GM23338 (cell line): ENCODE results near the gene DPP9. TPM values are rescaled to one million over a fixed set of nuclear protein-coding genes. Genes with fewer than 3 reads are reported as not detected.

ENCODE experiments used
- ATAC-seq: fragments of 200-7000 bp; cut with Tn5 transposase; 3 replicates; pipeline ENCODE4 v1.9.1; 2020
- DNase-seq: peaks from one replicate; pipeline ENCODE4 v3.0.0-alpha.2; 2015; ENCODE audit warnings: low spot score
- H2AFZ ChIP-seq: fragments of 200-600 bp; sonication (generic); 2 replicates; pipeline ENCODE4 v1.8.0; 2016; ENCODE audit warnings: antibody characterized with exemption, mild to moderate bottlenecking, moderate library complexity
- H3F3A ChIP-seq: fragments of 200-600 bp; sonication (generic); replicated peaks from 2 replicates; pipeline ENCODE4 v1.8.0; 2017; ENCODE audit warnings: antibody characterized with exemption, mixed run types, low read depth
- H3K27ac ChIP-seq: fragments of 200-600 bp; sonication (generic); 2 replicates; pipeline ENCODE4 v1.6.1; 2016; ENCODE audit warnings: low read depth
- H3K27me3 ChIP-seq: fragments of 200-600 bp; sonication (generic); 2 replicates; pipeline ENCODE4 v1.8.0; 2016; ENCODE audit warnings: mild to moderate bottlenecking, mixed run types, moderate library complexity; ENCODE audit not compliant: insufficient read depth
- H3K36me3 ChIP-seq: fragments of 200-600 bp; sonication (generic); 2 replicates; pipeline ENCODE4 v1.8.0; 2016; ENCODE audit warnings: mild to moderate bottlenecking; ENCODE audit not compliant: insufficient read depth
- H3K4me1 ChIP-seq: fragments of 200-600 bp; sonication (generic); 2 replicates; pipeline ENCODE4 v1.8.0; 2016; ENCODE audit warnings: mild to moderate bottlenecking, moderate library complexity; ENCODE audit not compliant: insufficient read depth
- H3K4me2 ChIP-seq: fragments of 200-600 bp; sonication (generic); 2 replicates; pipeline ENCODE4 v1.7.1; 2017; ENCODE audit warnings: mixed run types
- H3K4me3 ChIP-seq: fragments of 200-600 bp; sonication (generic); 2 replicates; pipeline ENCODE4 v1.6.1; 2016; ENCODE audit warnings: mixed run types
- H3K79me2 ChIP-seq: fragments of 200-600 bp; sonication (generic); replicated peaks from 2 replicates; pipeline ENCODE4 v1.8.0; 2017; ENCODE audit warnings: mild to moderate bottlenecking; ENCODE audit not compliant: insufficient read depth
- H3K9me2 ChIP-seq: fragments of 200-600 bp; sonication (generic); 2 replicates; pipeline ENCODE4 v1.8.0; 2017; ENCODE audit not compliant: insufficient read depth
- H4K20me1 ChIP-seq: fragments of 200-600 bp; sonication (generic); replicated peaks from 2 replicates; pipeline ENCODE4 v1.8.0; 2017; ENCODE audit warnings: mild to moderate bottlenecking; ENCODE audit not compliant: insufficient read depth
- H3K27ac Mint-ChIP-seq: 2 replicates; pipeline ENCODE4 v1.8.0; 2020; ENCODE audit warnings: inconsistent platforms, mild to moderate bottlenecking, moderate library complexity, mixed read lengths
- H3K27me3 Mint-ChIP-seq: 3 replicates; pipeline ENCODE4 v1.8.0; 2022; ENCODE audit warnings: low read depth, mild to moderate bottlenecking, moderate library complexity, mixed read lengths, inconsistent platforms; ENCODE audit not compliant: insufficient read depth, poor library complexity
- H3K36me3 Mint-ChIP-seq: 3 replicates; pipeline ENCODE4 v1.8.0; 2021; ENCODE audit warnings: low read depth, mild to moderate bottlenecking, inconsistent platforms, moderate library complexity, mixed read lengths
- H3K4me1 Mint-ChIP-seq: 3 replicates; pipeline ENCODE4 v1.8.0; 2020; ENCODE audit warnings: mild to moderate bottlenecking, inconsistent platforms, mixed read lengths
- H3K4me3 Mint-ChIP-seq: 3 replicates; pipeline ENCODE4 v1.8.0; 2021; ENCODE audit warnings: moderate library complexity, mild to moderate bottlenecking, inconsistent platforms, mixed read lengths
- H3K9me3 Mint-ChIP-seq: 3 replicates; pipeline ENCODE4 v1.8.0; 2020; ENCODE audit warnings: moderate library complexity, mild to moderate bottlenecking, inconsistent platforms, mixed read lengths
- CREB1 ChIP-seq: fragments of 250-450 bp; sonication (Bioruptor Pico); IDR thresholded peaks from 2 replicates; pipeline ENCODE4 v1.5.0; 2020; ENCODE audit warnings: low read depth, mild to moderate bottlenecking, moderate library complexity
- CTCF ChIP-seq, 2 experiments: fragments of 200-600 bp in 1 of 2; sonication (generic) in 1 of 2; conservative IDR thresholded peaks; 2 replicates each; pipeline versions ENCODE4 v1.5.1 to v1.6.1; 2016 to 2017; ENCODE audit warnings: antibody characterized with exemption in 2 of 2, low read depth in 2 of 2, mild to moderate bottlenecking in 2 of 2, moderate library complexity in 1 of 2
- ETS1 ChIP-seq: IDR thresholded peaks from 2 replicates; pipeline ENCODE4 v1.6.1; 2016; ENCODE audit warnings: antibody characterized with exemption
- EZH2 ChIP-seq: fragments of 200-600 bp; sonication (generic); IDR thresholded peaks from one replicate; pipeline ENCODE4 v1.8.0; 2017; ENCODE audit warnings: antibody characterized with exemption, mild to moderate bottlenecking, low read depth; ENCODE audit not compliant: unreplicated experiment
- EZH2phosphoT487 ChIP-seq: fragments of 200-600 bp; sonication (generic); IDR thresholded peaks from one replicate; pipeline ENCODE4 v1.8.1; 2018; ENCODE audit warnings: antibody characterized with exemption; ENCODE audit not compliant: unreplicated experiment
- JUNB ChIP-seq: IDR thresholded peaks from one replicate; pipeline ENCODE4 v1.6.1; 2016; ENCODE audit warnings: antibody characterized with exemption; ENCODE audit not compliant: unreplicated experiment
- NANOG ChIP-seq: IDR thresholded peaks from 2 replicates; pipeline ENCODE4 v1.6.1; 2016; ENCODE audit warnings: antibody characterized with exemption, borderline replicate concordance
- POLR2AphosphoS5 ChIP-seq: IDR thresholded peaks from 2 replicates; pipeline ENCODE4 v1.6.1; 2016; ENCODE audit warnings: antibody characterized with exemption, low read depth
- REST ChIP-seq: IDR thresholded peaks from one replicate; pipeline ENCODE4 v1.6.1; 2018; ENCODE audit warnings: antibody characterized with exemption; ENCODE audit not compliant: unreplicated experiment
- STAT1 ChIP-seq: IDR thresholded peaks from one replicate; pipeline ENCODE4 v1.6.1; 2016; ENCODE audit warnings: antibody characterized with exemption; ENCODE audit not compliant: unreplicated experiment
- ZNF114 ChIP-seq: fragments of 250-450 bp; sonication (Bioruptor Pico); IDR thresholded peaks from 2 replicates; pipeline ENCODE4 v1.5.0; 2020; ENCODE audit warnings: mild to moderate bottlenecking, moderate library complexity
- ZNF331 ChIP-seq: fragments of 250-450 bp; sonication (Bioruptor Pico); IDR thresholded peaks from 2 replicates; pipeline ENCODE4 v1.5.0; 2020; ENCODE audit warnings: low read depth, mild to moderate bottlenecking, moderate library complexity
- polyA plus RNA-seq: library from polyadenylated mRNA; unstranded; fragments of >200 nt; fragmentation: Nextera tagmentation; extraction: Ambion mirVana; gene quantifications from 2 replicates; pipeline ENCODE4 v1.2.1, GENCODE V29; 2016
- total RNA-seq: library from RNA; depleted of rRNA; stranded (reverse); fragments of >200 nt; shearing (Covaris generic); gene quantifications from 2 replicates; pipeline ENCODE4 v1.2.3, GENCODE V29; 2014
- TF ChIP-seq, protein P1 (sequence below): fragments of 250-450 bp; sonication (Bioruptor Pico); IDR thresholded peaks from 2 replicates; pipeline ENCODE4 v1.5.0; 2020; ENCODE audit warnings: mild to moderate bottlenecking, moderate library complexity

The DPP9 gene
- total and polyA plus RNA-seq, 2 experiments from 2014 or later: 19.5 to 49.2 TPM

GRCh38 chr19:4748185-4748584 lies 24.5 kb upstream of the DPP9 start:
- no peak overlapping the region for H2AFZ ChIP-seq
- no peaks in the 10 kb centered on the region for H3K27me3 ChIP-seq
- TF ChIP-seq EZH2: no peak
- no peak for TF ChIP-seq ETS1
- no peak for TF ChIP-seq ZNF114 (CRISPR knock-in tag)
- TF ChIP-seq EZH2phosphoT487: no peak
- TF ChIP-seq CREB1: no peak
- TF ChIP-seq NANOG: no peak
- TF ChIP-seq, protein P1, sequence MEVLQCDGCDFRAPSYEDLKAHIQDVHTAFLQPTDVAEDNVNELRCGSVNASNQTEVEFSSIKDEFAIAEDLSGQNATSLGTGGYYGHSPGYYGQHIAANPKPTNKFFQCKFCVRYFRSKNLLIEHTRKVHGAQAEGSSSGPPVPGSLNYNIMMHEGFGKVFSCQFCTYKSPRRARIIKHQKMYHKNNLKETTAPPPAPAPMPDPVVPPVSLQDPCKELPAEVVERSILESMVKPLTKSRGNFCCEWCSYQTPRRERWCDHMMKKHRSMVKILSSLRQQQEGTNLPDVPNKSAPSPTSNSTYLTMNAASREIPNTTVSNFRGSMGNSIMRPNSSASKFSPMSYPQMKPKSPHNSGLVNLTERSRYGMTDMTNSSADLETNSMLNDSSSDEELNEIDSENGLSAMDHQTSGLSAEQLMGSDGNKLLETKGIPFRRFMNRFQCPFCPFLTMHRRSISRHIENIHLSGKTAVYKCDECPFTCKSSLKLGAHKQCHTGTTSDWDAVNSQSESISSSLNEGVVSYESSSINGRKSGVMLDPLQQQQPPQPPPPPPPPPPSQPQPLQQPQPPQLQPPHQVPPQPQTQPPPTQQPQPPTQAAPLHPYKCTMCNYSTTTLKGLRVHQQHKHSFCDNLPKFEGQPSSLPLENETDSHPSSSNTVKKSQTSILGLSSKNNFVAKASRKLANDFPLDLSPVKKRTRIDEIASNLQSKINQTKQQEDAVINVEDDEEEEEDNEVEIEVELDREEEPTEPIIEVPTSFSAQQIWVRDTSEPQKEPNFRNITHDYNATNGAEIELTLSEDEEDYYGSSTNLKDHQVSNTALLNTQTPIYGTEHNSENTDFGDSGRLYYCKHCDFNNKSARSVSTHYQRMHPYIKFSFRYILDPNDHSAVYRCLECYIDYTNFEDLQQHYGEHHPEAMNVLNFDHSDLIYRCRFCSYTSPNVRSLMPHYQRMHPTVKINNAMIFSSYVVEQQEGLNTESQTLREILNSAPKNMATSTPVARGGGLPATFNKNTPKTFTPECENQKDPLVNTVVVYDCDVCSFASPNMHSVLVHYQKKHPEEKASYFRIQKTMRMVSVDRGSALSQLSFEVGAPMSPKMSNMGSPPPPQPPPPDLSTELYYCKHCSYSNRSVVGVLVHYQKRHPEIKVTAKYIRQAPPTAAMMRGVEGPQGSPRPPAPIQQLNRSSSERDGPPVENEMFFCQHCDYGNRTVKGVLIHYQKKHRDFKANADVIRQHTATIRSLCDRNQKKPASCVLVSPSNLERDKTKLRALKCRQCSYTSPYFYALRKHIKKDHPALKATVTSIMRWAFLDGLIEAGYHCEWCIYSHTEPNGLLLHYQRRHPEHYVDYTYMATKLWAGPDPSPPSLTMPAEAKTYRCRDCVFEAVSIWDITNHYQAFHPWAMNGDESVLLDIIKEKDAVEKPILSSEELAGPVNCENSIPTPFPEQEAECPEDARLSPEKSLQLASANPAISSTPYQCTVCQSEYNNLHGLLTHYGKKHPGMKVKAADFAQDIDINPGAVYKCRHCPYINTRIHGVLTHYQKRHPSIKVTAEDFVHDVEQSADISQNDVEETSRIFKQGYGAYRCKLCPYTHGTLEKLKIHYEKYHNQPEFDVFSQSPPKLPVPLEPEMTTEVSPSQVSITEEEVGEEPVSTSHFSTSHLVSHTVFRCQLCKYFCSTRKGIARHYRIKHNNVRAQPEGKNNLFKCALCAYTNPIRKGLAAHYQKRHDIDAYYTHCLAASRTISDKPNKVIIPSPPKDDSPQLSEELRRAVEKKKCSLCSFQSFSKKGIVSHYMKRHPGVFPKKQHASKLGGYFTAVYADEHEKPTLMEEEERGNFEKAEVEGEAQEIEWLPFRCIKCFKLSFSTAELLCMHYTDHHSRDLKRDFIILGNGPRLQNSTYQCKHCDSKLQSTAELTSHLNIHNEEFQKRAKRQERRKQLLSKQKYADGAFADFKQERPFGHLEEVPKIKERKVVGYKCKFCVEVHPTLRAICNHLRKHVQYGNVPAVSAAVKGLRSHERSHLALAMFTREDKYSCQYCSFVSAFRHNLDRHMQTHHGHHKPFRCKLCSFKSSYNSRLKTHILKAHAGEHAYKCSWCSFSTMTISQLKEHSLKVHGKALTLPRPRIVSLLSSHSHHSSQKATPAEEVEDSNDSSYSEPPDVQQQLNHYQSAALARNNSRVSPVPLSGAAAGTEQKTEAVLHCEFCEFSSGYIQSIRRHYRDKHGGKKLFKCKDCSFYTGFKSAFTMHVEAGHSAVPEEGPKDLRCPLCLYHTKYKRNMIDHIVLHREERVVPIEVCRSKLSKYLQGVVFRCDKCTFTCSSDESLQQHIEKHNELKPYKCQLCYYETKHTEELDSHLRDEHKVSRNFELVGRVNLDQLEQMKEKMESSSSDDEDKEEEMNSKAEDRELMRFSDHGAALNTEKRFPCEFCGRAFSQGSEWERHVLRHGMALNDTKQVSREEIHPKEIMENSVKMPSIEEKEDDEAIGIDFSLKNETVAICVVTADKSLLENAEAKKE (CRISPR knock-in tag): no peak
- TF ChIP-seq POLR2AphosphoS5: no peak
- TF ChIP-seq CTCF (conservative IDR thresholded peaks at IDR 0.05; ENCODE audit: low read depth in 2 of 2): no peak
- no peak for TF ChIP-seq REST
- no peak for TF ChIP-seq STAT1
- no peak for TF ChIP-seq ZNF331 (CRISPR knock-in tag)
- no peak for TF ChIP-seq JUNB
- no peak overlapping the region for H3K27ac Mint-ChIP-seq
- no peak overlapping the region for H3K27ac ChIP-seq
- H3K36me3 Mint-ChIP-seq: no peaks in the 10 kb centered on the region; the same call in 2 of the 3 replicates
- H3K4me1 Mint-ChIP-seq: peaks cover 3% of the 10 kb centered on the region
- no peaks in the 10 kb centered on the region for H3K9me2 ChIP-seq
- no peaks in the 10 kb centered on the region; the same call in 1 of the 2 replicates for H3K36me3 ChIP-seq
- no peak overlapping the region for H3K4me2 ChIP-seq
- no peaks in the 10 kb centered on the region for H4K20me1 ChIP-seq
- no peak overlapping the region for H3K4me3 ChIP-seq
- H3K4me3 Mint-ChIP-seq: no peak overlapping the region
- DNase-seq (peak; percentile 36), ATAC-seq (peak; percentile 55)
- H3F3A ChIP-seq: no peaks in the 10 kb centered on the region
- H3K79me2 ChIP-seq: no peaks in the 10 kb centered on the region
- H3K9me3 Mint-ChIP-seq: peaks cover 2% of the 10 kb centered on the region; the same call in 1 of the 3 replicates
- peaks cover 6% of the 10 kb centered on the region for H3K27me3 Mint-ChIP-seq
- H3K4me1 ChIP-seq: peaks cover 4% of the 10 kb centered on the region
